GM19455 (cell line): ENCODE measurements around the gene SMAP1.
"Not testable (repeated sequence)": the region's sequence is repeated elsewhere in the genome, so short reads cannot be mapped to it uniquely, and the experiment has no call there.

Experiments used
- ATAC-seq: cut with Tn5 transposase; IDR thresholded peaks from one replicate; pipeline ENCODE4 v1.9.1; 2021; ENCODE audit not compliant: unreplicated experiment

The SMAP1 gene

GRCh38 chr6:70738028-70738427 is 70.3 kb downstream of the SMAP1 start:
- ATAC-seq = no peak

- ATAC-seq = no peak
These were observed 71.9 kb downstream of the SMAP1 start for GRCh38 chr6:70739534-70739933.

DNA sequence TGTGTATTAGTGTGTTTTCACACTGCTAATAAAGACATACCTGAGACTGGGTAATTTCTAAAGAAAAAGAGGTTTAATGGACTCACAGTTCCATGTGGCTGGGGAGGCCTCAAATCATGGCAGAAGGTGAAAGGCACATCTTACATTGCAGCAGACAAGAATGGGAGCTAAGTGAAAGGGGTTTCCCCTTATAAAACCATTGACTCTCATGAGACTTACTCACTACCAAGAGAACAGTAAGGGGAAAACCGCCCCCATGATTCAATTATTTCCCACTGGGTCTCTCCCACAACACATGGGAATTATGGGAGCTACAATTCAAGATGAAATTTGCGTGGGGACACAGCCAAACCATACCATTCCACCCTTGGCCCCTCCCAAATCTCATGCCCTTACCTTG is 73.1 kb downstream of the SMAP1 start:
- ATAC-seq = not testable (repeated sequence)

- not testable (repeated sequence) for ATAC-seq
These were observed 74.8 kb downstream of the SMAP1 start for GRCh38 chr6:70742462-70742861.

GRCh38 chr6:70753870-70754380 is 86.2 kb downstream of the SMAP1 start:
- no peak for ATAC-seq

GRCh38 chr6:70758883-70759282 is 91.2 kb downstream of the SMAP1 start:
- ATAC-seq = no peak

DNA sequence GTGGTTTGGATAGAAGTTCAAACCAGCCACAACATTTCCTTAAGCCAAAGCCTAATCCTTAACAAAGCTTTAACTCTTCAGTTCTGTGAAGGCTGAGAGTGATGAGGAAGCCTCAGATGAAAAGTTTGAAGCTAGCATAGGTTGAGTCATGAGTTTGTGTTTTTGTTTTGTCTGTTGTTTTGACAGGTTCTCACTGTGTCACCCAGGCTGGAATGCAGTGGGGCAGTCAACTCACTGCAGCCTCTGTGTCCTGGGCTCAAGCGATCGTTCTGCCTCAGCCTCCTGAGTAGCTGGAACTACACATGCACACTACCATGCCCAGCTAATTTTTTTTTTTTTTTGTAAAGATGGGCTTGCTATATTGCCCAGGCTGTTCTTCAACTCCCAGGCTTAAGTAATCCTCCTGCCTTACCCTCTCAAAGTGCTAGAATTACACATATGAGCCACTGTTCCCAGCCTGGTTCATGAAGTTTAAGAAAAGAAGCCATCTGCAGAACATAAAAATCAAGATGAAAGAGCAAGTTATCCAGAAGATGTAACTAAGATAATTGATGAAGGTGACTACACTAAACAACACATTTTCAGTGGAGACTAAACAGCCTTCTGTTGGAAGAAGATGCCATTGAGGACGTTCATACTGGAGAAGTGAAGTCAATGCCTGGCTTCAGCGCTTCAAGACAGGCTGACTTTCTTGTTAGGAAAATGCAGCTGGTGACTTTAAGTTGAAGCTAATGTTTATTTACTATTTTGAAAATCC is 96.2 kb downstream of the SMAP1 start:
- no peak for ATAC-seq

DNA sequence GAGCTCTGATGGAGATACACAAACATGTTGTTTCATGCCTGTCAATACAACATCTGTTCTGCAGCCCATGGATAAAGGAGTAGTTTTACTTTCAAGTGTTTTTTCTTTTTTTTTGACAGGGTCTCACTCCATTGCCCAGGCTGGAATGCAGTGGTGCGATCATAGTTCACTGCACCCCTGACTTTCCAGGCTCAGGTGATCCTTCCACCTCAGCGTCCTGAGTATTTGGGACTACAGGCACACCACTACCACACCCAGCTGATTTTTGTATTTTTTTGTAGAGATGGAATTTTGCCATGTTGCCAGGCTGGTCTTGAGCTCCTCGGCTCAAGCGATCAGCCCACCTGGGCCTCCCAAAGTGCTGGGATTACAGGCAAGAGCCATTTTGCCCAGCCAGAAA is 97.0 kb downstream of the SMAP1 start:
- no peak for ATAC-seq

- not testable (repeated sequence) for ATAC-seq
These were observed 103.7 kb downstream of the SMAP1 start for GRCh38 chr6:70771351-70771750.

DNA sequence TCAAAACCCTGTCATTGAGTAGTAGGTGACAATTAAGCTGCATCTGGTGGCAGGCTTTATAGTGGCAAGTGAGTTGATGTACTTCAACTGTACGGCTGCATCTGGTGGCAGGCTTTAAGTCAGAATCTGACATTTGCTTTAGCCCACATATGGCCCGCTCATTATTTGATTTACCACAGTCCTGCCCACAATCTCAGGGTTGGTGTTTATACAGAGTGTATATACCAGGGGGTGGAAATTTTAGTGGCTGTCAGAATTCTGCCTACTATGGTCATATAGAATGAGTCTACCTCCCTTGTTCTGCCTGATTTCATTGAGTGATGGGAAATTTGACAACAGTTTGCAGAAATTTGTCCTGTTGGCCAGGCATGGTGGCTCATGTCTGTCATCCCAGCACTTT is 112.3 kb downstream of the SMAP1 start:
- ATAC-seq = no peak

DNA sequence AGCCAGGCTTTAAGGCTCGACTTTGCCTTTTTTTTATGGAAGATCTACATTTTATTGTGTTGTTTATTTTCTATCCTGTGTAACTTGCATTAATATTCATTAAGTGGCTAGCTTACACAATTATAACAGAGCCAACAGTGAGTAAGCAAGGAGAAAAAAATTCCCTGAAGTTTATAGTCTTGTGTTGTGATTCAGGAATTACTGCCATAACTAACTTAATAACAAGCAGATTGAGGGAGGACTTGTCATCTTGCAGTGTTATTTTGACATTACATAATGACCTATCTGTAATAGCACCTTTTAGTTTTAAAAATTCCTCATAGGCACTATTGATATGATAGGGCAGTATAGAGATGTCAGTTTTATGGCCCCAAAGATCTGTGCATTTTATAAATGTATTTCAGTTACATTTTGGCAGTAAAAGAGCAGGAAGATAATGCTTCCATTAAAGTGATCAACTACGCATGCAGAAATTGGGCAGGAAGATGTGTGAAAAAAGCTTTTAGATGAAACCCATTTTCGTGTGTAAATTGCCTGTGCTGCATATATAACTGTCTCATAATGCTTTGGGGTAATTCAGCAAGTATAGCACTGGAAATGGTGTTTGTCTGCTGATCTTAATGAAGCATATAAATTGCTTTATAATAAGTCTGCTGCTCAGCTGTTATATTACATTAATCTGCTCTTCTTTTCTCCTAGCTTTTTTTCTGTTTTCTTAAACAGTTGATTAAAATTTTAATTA is 123.0 kb downstream of the SMAP1 start:
- no peak for ATAC-seq

- peak; percentile 84 for ATAC-seq
These were observed 129.9 kb downstream of the SMAP1 start for GRCh38 chr6:70797625-70798024.

GRCh38 chr6:70806086-70806485 is 138.4 kb downstream of the SMAP1 start:
- ATAC-seq = no peak

- ATAC-seq = no peak
These were observed 144.1 kb downstream of the SMAP1 start for GRCh38 chr6:70811788-70812187.

GRCh38 chr6:70813885-70814284 is 146.2 kb downstream of the SMAP1 start:
- no peak for ATAC-seq

DNA sequence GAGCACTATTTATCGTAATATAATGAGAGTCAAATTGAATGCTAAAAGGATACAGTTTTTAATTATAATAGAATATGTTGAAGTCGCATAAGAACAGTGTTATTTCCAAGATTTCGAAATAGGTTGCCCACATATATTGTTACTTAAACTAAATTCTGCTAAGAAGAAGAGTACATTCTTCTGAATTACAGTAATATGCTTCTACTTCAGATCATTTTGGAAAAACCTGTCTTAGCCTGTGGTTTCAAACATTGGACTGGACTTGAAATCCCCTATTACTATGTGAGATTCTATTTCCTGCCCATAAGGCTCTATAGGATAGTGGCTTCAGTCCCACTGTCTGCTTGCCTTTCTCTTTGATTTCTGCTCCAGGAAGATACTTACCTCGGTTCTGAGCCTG is 152.0 kb downstream of the SMAP1 start:
- no peak for ATAC-seq

GRCh38 chr6:70820778-70821177 is 153.1 kb downstream of the SMAP1 start:
- no peak for ATAC-seq

- no peak for ATAC-seq
These were observed 154.1 kb downstream of the SMAP1 start for GRCh38 chr6:70821751-70822150.

DNA sequence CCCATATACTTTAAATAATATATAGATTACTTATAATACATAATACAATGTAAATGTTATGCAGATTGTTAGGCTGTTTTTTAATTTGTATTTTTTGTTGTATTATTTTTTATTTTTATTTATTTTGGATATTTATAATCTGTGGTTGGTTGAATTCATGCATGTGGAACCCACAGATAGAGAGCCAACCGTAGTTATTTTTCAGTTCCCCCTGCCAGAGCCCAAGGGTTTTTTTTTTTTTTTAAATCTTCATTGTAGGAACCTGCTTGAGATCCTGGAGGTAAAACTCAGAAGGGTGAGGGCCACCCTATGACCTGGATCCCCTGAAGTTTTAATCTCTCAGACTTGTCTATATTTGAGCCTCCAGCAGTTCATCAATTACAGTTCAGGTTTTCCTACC is 156.0 kb downstream of the SMAP1 start:
- no peak for ATAC-seq

DNA sequence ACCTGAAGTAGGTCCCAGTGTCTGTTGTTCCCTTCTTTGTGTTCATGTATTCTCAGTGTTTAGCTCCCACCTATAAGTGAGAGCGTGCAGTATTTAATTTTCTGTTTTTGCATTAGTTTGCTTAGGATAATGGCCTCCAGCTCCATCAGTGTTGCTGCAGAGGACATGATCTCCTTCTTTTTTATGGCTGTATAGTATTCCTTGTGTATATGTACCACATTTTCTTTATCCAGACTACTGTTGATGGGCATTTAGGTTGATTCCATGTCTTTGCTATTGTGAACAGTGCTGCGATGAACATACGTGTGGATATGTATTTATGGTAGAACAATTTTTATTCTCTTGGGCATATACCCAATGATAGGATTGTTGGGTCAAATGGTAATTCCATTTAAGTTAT is 163.7 kb downstream of the SMAP1 start:
- no peak for ATAC-seq

DNA sequence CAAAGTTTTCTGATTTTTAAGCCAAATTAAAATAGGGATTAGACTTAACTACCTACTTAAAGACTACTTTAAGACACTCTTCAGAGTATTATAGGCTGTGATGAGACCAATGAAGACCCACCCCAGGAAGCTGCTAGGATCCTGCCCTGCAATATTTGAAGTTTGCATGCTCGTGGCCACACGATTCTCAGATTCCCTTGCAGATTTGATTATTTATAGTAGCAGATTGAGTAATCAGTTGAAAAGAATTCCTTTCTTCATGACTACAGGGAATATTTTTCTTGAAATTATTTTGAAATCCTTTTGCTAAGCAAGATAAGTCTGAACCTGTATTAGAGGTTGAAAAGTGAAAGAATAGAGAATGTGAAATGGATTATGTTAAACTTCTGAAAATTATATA is 166.8 kb downstream of the SMAP1 start:
- ATAC-seq = no peak

DNA sequence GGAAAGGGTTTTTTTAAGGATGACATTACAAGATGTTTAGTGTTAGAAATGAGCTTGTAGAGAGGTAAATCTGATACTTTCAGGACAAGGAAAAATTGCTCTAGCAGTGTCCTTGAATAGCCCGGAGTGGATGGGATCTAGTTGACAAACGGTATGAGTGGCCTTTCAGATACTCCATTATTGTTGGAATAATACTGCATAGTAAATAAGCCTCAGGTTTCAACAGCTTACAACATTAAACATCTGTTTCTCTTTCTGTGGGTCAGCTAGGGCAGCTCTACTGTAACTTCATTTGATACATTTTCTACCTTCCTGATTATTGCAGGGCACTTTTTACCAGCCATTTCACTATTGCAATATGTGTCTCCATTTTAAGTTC is 171.2 kb downstream of the SMAP1 start:
- ATAC-seq = no peak
